Measurements from ENCODE around the gene ARHGEF28.

GRCh38 chr5:73777192-73777591 lies 151.2 kb downstream of the ARHGEF28 start:
- TF ChIP-seq EZH2phosphoT487 (IDR thresholded peaks at IDR 0.05; ENCODE audit: low read depth, severe bottlenecking, unreplicated experiment), result no peak
- TF ChIP-seq CTCF (IDR thresholded peaks at IDR 0.05; ENCODE audit: poor library complexity), result no peak
- no peak for TF ChIP-seq EZH2 (IDR thresholded peaks at IDR 0.05; ENCODE audit: borderline replicate concordance)
